ENCODE results near the gene PCDH10. TPM values are rescaled to one million over a fixed set of nuclear protein-coding genes. Genes with fewer than 3 reads are reported as not detected.

Gene PCDH10
- total and polyA plus RNA-seq, 8 donors, result 0.09 to 0.26 (median 0.13) TPM

DNA sequence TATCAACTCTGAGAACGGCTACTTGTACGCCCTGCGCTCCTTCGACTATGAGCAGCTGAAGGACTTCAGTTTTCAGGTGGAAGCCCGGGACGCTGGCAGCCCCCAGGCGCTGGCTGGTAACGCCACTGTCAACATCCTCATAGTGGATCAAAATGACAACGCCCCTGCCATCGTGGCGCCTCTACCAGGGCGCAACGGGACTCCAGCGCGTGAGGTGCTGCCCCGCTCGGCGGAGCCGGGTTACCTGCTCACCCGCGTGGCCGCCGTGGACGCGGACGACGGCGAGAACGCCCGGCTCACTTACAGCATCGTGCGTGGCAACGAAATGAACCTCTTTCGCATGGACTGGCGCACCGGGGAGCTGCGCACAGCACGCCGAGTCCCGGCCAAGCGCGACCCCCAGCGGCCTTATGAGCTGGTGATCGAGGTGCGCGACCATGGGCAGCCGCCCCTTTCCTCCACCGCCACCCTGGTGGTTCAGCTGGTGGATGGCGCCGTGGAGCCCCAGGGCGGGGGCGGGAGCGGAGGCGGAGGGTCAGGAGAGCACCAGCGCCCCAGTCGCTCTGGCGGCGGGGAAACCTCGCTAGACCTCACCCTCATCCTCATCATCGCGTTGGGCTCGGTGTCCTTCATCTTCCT, 2.7 kb downstream of the PCDH10 start:
- Histone ChIP-seq H3K4me1 (peaks cover 18 to 27% (median 19%) of the 10 kb centered on the region in 3 donors), H3K27me3 (peaks cover 3 to 79% (median 3%) of the 10 kb centered on the region in 4 donors), H3K9me3 (no peaks in the 10 kb centered on the region), H3K4me3 (peak overlapping the region in 2 of 4 donors; percentile 0 to 26), H3K36me3 (no peaks in the 10 kb centered on the region), H3K27ac (no peak overlapping the region)
- no peak for FAIRE-seq
- no peak for TF ChIP-seq CTCF (IDR thresholded peaks at IDR 0.05)
- ATAC-seq, result no peak
- peak in 2 of 6 donors; percentile 52 to 65 for DNase-seq
- WGBS, 2 donors, result 1 to 2% methylated on average over 55 to 62 of the region's 62 CpGs
- intact Hi-C loops (cut with DNase I), result no loop called here

DNA sequence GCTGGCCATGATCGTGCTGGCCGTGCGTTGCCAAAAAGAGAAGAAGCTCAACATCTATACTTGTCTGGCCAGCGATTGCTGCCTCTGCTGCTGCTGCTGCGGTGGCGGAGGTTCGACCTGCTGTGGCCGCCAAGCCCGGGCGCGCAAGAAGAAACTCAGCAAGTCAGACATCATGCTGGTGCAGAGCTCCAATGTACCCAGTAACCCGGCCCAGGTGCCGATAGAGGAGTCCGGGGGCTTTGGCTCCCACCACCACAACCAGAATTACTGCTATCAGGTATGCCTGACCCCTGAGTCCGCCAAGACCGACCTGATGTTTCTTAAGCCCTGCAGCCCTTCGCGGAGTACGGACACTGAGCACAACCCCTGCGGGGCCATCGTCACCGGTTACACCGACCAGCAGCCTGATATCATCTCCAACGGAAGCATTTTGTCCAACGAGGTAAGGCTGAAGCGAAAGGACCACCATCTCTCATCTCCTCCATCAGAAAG, 3.3 kb downstream of the PCDH10 start:
- Histone ChIP-seq H3K27ac (no peak overlapping the region), H3K36me3 (no peaks in the 10 kb centered on the region), H3K9me3 (no peaks in the 10 kb centered on the region), H3K4me1 (peaks cover 15 to 22% (median 15%) of the 10 kb centered on the region in 3 donors), H3K27me3 (peaks cover 3 to 81% (median 4%) of the 10 kb centered on the region in 4 donors), H3K4me3 (peak overlapping the region in 1 of 4 donors; percentile 26)
- no peak for ATAC-seq
- peak in 2 of 6 donors; percentile 41 to 52 for DNase-seq
- 2% methylated on average over 26 of the region's 26 CpGs for WGBS, 2 donors
- intact Hi-C loops (cut with DNase I), result no loop called here
- TF ChIP-seq CTCF (IDR thresholded peaks at IDR 0.05), result no peak
- FAIRE-seq, result no peak

GRCh38 chr4:133152831-133153481, 3.9 kb downstream of the PCDH10 start:
- ATAC-seq, result no peak
- FAIRE-seq, result no peak
- no peaks in the 10 kb centered on the region for H3K36me3 ChIP-seq
- H3K27ac ChIP-seq, result no peak overlapping the region
- DNase-seq, result no peak
- no peak overlapping the region for H3K4me3 ChIP-seq
- H3K27me3 ChIP-seq, result peaks cover 3 to 79% (median 7%) of the 10 kb centered on the region in 4 donors
- intact Hi-C loops (cut with DNase I), result no loop called here
- 2 to 3% methylated on average over 20 of the region's 20 CpGs for WGBS, 2 donors
- H3K9me3 ChIP-seq, result no peaks in the 10 kb centered on the region
- TF ChIP-seq CTCF (IDR thresholded peaks at IDR 0.05), result no peak
- peaks cover 11 to 22% (median 11%) of the 10 kb centered on the region in 3 donors for H3K4me1 ChIP-seq

- Histone ChIP-seq H3K36me3 (no peaks in the 10 kb centered on the region), H3K9me3 (no peaks in the 10 kb centered on the region), H3K27me3 (peaks cover 3 to 68% (median 5%) of the 10 kb centered on the region in 4 donors), H3K4me1 (peaks cover 7 to 16% (median 11%) of the 10 kb centered on the region in 3 donors), H3K27ac (no peak overlapping the region), H3K4me3 (no peak overlapping the region)
- intact Hi-C loops (cut with DNase I), result no loop called here
- DNase-seq (no peak), FAIRE-seq (no peak), ATAC-seq (no peak)
- peak in 2 of 4 donors; percentile 18 to 40 for TF ChIP-seq CTCF (IDR thresholded peaks at IDR 0.05)
- 17 to 20% methylated on average over 4 of the region's 4 CpGs for WGBS, 2 donors
Observed at GRCh38 chr4:133154725-133155124, 5.6 kb downstream of the PCDH10 start.

Measured in pancreas (tissue), 10 donors.